Fibroblast of villous mesenchyme (primary cell): ENCODE measurements around the gene TECR. TPM values are rescaled to one million over a fixed set of nuclear protein-coding genes. Genes with fewer than 3 reads are reported as not detected.

Experiments used
- DNase-seq: peaks from one replicate; pipeline ENCODE4 v3.0.0-alpha.2; 2010; ENCODE audit warnings: low read depth
- H3K4me3 ChIP-seq: 2 replicates; pipeline ENCODE4 v1.5.1; 2011; ENCODE audit warnings: low read depth, mild to moderate bottlenecking, low read length
- total RNA-seq: library from RNA; depleted of rRNA; stranded (reverse); fragments of >200 nt; gene quantifications from 2 replicates; pipeline ENCODE4 v1.2.3, GENCODE V29; 2012
- TF ChIP-seq, protein P1 (sequence below): IDR thresholded peaks from 2 replicates; pipeline ENCODE4 v1.5.1; 2012; ENCODE audit warnings: low read depth, mild to moderate bottlenecking, low read length; ENCODE audit not compliant: insufficient read depth

The TECR gene
- 27.4 and 32.0 TPM in 2 replicates for total RNA-seq

- peak within 1 kb of the TSS; percentile 82 for H3K4me3 ChIP-seq
- TF ChIP-seq, protein P1, sequence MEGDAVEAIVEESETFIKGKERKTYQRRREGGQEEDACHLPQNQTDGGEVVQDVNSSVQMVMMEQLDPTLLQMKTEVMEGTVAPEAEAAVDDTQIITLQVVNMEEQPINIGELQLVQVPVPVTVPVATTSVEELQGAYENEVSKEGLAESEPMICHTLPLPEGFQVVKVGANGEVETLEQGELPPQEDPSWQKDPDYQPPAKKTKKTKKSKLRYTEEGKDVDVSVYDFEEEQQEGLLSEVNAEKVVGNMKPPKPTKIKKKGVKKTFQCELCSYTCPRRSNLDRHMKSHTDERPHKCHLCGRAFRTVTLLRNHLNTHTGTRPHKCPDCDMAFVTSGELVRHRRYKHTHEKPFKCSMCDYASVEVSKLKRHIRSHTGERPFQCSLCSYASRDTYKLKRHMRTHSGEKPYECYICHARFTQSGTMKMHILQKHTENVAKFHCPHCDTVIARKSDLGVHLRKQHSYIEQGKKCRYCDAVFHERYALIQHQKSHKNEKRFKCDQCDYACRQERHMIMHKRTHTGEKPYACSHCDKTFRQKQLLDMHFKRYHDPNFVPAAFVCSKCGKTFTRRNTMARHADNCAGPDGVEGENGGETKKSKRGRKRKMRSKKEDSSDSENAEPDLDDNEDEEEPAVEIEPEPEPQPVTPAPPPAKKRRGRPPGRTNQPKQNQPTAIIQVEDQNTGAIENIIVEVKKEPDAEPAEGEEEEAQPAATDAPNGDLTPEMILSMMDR, result no peak
- DNase-seq, result peak; percentile 100
These were observed at the start of gene TECR for GRCh38 chr19:14529254-14530004. TSS of gene TECR (plus strand) at chr19:14529594. CDS start at chr19:14529697, 103 bp downstream.

GRCh38 chr19:14479975-14480699 lies 49.3 kb upstream of the TECR start:
- no peak overlapping the region for H3K4me3 ChIP-seq
- no peak for DNase-seq
- TF ChIP-seq, protein P1, result peak; percentile 82

DNA sequence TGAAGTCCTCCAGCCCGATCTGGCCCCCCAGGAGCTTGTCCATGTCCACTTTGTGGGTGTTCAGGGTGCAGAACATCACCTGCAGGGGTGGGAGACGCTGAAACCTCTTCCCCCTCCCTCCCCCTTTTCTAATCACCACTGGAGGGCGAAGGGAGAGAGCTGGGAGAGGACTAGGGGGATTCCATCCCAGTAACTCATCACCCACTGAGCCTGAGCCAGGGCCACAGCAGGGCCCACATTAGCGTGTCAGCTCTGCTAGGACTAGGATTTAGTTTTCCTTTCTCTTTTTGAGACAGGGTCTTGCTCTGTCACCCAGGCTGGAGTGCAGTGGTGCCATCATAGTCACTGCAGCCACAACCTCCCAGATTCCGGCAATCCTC lies 48.7 kb upstream of the TECR start:
- TF ChIP-seq, protein P1, result no peak
- H3K4me3 ChIP-seq, result no peak overlapping the region
- DNase-seq, result no peak

DNA sequence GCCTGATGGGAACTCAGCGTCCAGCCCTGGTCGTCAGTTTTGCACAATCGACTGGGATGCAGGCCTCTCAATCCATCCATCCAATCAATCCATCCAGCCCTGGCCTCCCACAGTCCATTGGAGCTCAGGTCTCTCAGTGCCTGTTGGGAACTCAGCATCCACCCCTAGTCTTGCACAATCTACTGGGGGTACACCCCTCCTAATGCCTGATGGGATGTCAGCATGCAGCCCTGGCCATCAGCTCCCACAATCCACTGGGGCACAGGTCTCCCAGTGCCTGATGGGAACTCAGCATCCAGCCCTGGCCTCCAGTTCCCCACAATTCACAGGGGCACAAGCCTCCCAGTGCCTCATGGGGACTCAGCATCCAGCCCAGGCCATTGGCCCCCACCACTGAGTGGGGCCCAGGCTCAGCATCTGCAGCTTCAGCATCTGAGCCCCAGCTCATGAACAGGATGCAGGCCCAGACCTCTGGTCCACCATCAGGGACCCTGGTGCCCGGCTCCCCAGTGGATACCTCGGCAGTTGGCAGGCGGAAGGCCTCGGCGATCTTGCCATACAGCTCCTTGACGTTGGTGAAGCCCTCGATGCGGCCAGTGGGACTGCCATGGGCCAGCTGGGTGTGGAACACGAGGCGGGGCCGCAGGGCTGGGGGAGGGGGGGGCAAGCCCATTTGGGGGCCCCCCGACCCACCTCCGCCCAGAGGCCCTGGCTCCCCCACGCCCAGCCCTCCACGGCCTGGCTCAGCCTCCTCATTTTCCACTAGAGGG lies 47.0 kb upstream of the TECR start:
- TF ChIP-seq, protein P1, result no peak
- DNase-seq, result no peak

DNA sequence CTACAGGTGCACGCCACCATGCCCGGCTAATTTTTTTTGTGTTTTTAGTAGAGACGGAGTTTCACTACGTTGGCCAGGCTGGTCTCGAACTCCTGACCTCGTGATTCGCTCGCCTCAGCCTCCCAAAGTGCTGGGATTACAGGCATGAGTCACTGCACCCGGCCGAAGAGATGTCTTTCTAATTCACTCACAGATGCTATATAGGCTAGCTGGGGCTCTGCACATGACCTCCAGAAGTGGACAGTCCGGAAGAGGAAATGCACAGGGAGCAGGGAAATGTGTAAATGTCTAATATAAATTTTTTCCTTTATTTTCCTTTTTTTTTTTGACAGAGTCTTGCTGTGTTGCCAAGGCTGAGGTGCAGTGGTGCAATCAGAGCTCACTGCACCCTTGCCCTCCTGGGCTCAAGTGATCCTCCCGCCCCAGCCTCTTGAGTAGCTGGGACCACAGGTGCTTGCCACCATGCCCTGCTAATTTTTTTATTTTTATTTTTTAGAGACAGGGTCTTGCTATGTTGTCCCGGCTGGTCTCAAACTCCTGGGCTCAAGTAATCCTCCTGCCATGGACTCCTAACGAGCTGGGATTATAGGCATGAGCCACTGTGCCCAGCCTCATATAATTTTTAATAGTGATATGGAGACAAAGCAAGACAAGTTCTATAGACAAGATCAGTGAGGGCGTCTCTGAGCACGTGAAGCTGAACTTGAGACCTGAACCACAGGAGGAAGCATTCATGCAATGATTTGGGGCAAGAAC lies 41.8 kb upstream of the TECR start:
- TF ChIP-seq, protein P1, result no peak
- H3K4me3 ChIP-seq, result no peak overlapping the region
- DNase-seq, result no peak

More for the DNA sequence above, 47.0 kb upstream of the TECR start:
- no peak overlapping the region for H3K4me3 ChIP-seq

DNA sequence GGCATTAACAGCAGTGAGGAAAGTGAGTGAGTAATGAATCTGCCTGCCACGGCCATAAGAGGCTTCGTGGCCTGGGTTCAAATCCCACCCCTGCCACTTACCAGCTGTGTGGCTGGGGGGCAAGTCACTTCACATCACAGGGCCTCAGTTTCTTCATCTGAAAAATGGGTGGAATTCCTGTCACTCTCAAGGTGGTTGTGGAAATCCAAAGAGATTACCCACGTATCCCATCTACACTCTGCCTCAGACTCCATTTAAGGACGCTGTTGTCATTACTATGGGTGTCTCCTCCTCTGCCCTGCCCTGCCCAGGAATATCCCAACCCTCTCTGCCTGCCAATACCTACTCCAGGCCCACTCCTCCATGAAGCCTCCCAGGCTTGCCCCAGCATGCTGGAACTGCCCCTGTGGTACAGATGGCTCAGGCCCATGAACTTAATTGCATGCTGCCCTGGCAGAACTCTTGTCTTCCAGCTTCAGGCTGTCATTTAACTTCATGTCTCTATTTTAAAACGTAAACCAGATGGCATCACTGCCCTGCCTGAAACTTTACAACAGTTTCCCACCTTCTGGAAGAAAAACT lies 36.5 kb upstream of the TECR start:
- DNase-seq, result no peak
- no peak overlapping the region for H3K4me3 ChIP-seq
- TF ChIP-seq, protein P1, result no peak
